Lung (tissue), 12 donors: Measurements from ENCODE around the gene ADTRP. TPM values are rescaled to one million over a fixed set of nuclear protein-coding genes. Genes with fewer than 3 reads are reported as not detected.

Source experiments
- ATAC-seq: fragments of 200-7000 bp; cut with Tn5 transposase; one replicate; pipeline ENCODE4 v1.9.1; 2020; ENCODE audit warnings: moderate number of reproducible peaks; ENCODE audit not compliant: insufficient read depth, low FRiP score
- DNase-seq, 3 donors: peaks; one replicate each; pipeline ENCODE4 v3.0.0-alpha.2; 2013 to 2017
- H3K27ac ChIP-seq, 2 donors: one replicate each; pipeline ENCODE4 v1.5.1; 2013; ENCODE audit warnings: mild to moderate bottlenecking in 2 of 2, moderate library complexity in 2 of 2, control low read depth in 1 of 2, inconsistent platforms in 1 of 2, low read depth in 1 of 2, low read length in 1 of 2
- H3K27me3 ChIP-seq, 3 donors: one replicate each; pipeline ENCODE4 v1.5.1; 2013; ENCODE audit warnings: low read length in 2 of 3; ENCODE audit not compliant: control insufficient read depth in 3 of 3, insufficient read depth in 3 of 3
- H3K36me3 ChIP-seq, 4 donors: one replicate each; pipeline ENCODE4 v1.5.1; 2013; ENCODE audit warnings: low read length in 4 of 4, mild to moderate bottlenecking in 1 of 4, moderate library complexity in 1 of 4; ENCODE audit not compliant: control insufficient read depth in 4 of 4, insufficient read depth in 4 of 4
- H3K4me1 ChIP-seq, 5 donors: one replicate each; pipeline ENCODE4 v1.5.1; 2013; ENCODE audit warnings: low read length in 5 of 5, mild to moderate bottlenecking in 2 of 5, moderate library complexity in 1 of 5; ENCODE audit not compliant: control insufficient read depth in 5 of 5, insufficient read depth in 5 of 5
- H3K4me3 ChIP-seq: one replicate; pipeline ENCODE4 v1.5.1; 2013; ENCODE audit warnings: mild to moderate bottlenecking, control low read depth, moderate library complexity
- H3K9ac ChIP-seq, 2 donors: one replicate each; pipeline ENCODE4 v1.5.1; 2013; ENCODE audit warnings: low read length in 2 of 2, control low read depth in 1 of 2; ENCODE audit not compliant: insufficient read depth in 1 of 2
- H3K9me3 ChIP-seq, 4 donors: one replicate each; pipeline ENCODE4 v1.5.1; 2013; ENCODE audit warnings: low read length in 3 of 4, mild to moderate bottlenecking in 1 of 4, moderate library complexity in 1 of 4; ENCODE audit not compliant: control insufficient read depth in 4 of 4, insufficient read depth in 3 of 4
- CTCF ChIP-seq: IDR thresholded peaks from 2 replicates; pipeline ENCODE4 v1.5.1; 2012; ENCODE audit warnings: mild to moderate bottlenecking; ENCODE audit errors: control extremely low read depth, extremely low read depth
- WGBS, 2 donors: extraction: QIAGEN DNeasy Blood & Tissue Kit; methylation state at CpG; one replicate each; pipeline ENCODE4 v1.1.7; 2013; 5-methylcytosine and 5-hydroxymethylcytosine counted together
- polyA plus RNA-seq, 2 donors: library from polyadenylated mRNA; stranded (reverse); fragments of 200-250 nt; gene quantifications; one replicate each; pipeline ENCODE4 v1.2.1, GENCODE V29; 2013
- total RNA-seq, 2 donors: library from RNA; depleted of rRNA in 1 of 2; stranded (reverse); fragments of >200 nt in 1 of 2; gene quantifications; one replicate each; pipeline ENCODE4 v1.2.1, GENCODE V29; 2014 to 2021
- donor health status: control.
- donor health status: control.
- donor health status: Bipolar disorder and iron deficiency.
- donor health status: healthy.
- donor health status: DM: yes; HTN: yes; CAD: no.

Gene ADTRP
- total and polyA plus RNA-seq, 4 donors, result 3.9 to 8.0 (median 5.7) TPM

GRCh38 chr6:11727998-11728961, 50.3 kb downstream of the ADTRP start:
- 49 to 77% methylated on average over 11 of the region's 11 CpGs for WGBS, 2 donors
- ATAC-seq (no peak), DNase-seq (peak in 1 of 3 donors; percentile 36)
- H3K4me1 ChIP-seq, result peaks cover 0 to 4% (median 0%) of the 10 kb centered on the region in 5 donors
- no peaks in the 10 kb centered on the region for H3K9me3 ChIP-seq
- H3K36me3 ChIP-seq, result no peaks in the 10 kb centered on the region
- H3K27me3 ChIP-seq, result no peaks in the 10 kb centered on the region
- H3K27ac ChIP-seq, result no peak overlapping the region
- no peak overlapping the region for H3K4me3 ChIP-seq
- no peak overlapping the region for H3K9ac ChIP-seq
- no peak for TF ChIP-seq CTCF

- no peaks in the 10 kb centered on the region for H3K36me3 ChIP-seq
- ATAC-seq (no peak), DNase-seq (peak in 2 of 3 donors; percentile 62 to 80)
- no peak overlapping the region for H3K27ac ChIP-seq
- H3K4me3 ChIP-seq, result no peak overlapping the region
- H3K4me1 ChIP-seq, result peaks cover 0 to 4% (median 0%) of the 10 kb centered on the region in 5 donors
- H3K9ac ChIP-seq, result no peak overlapping the region
- H3K9me3 ChIP-seq, result no peaks in the 10 kb centered on the region
- no peak for TF ChIP-seq CTCF
- WGBS, 2 donors, result 48 to 76% methylated on average over 2 to 3 of the region's 3 CpGs
- no peaks in the 10 kb centered on the region for H3K27me3 ChIP-seq
Measured at GRCh38 chr6:11727346-11727997, 51.1 kb downstream of the ADTRP start.

GRCh38 chr6:11724286-11724685, 54.3 kb downstream of the ADTRP start:
- Histone ChIP-seq H3K4me1 (peaks cover 0 to 4% (median 0%) of the 10 kb centered on the region in 5 donors), H3K9me3 (no peaks in the 10 kb centered on the region), H3K9ac (no peak overlapping the region), H3K4me3 (no peak overlapping the region), H3K27ac (no peak overlapping the region), H3K36me3 (no peaks in the 10 kb centered on the region), H3K27me3 (no peaks in the 10 kb centered on the region)
- no peak for DNase-seq
- 96 to 97% methylated on average over 4 of the region's 4 CpGs for WGBS, 2 donors
- no peak for TF ChIP-seq CTCF
- no peak for ATAC-seq
